ENCODE measurements around the gene LARP1.

GRCh38 chr5:154729613-154730012 lies 25.6 kb upstream of the LARP1 start:
- TF ChIP-seq CTCF (conservative IDR thresholded peaks at IDR 0.05; ENCODE audit: low read depth, low read length) (no peak), EZH2 (IDR thresholded peaks at IDR 0.05; ENCODE audit: low read length, unreplicated experiment) (no peak)
